Measurements from ENCODE around the gene OPCML. TPM values are rescaled to one million over a fixed set of nuclear protein-coding genes. Genes with fewer than 3 reads are reported as not detected.

Gene OPCML
- total and polyA plus RNA-seq, 2 experiments from 2014 or later: 1.2 to 4.4 TPM

GRCh38 chr11:133212201-133212600 lies 320.1 kb downstream of the OPCML start (continued):
- TF ChIP-seq STAT1 (IDR thresholded peaks at IDR 0.05; ENCODE audit: unreplicated experiment) (no peak), CTCF (conservative IDR thresholded peaks at IDR 0.05; ENCODE audit: low read depth in 2 of 2) (no peak), POLR2AphosphoS5 (IDR thresholded peaks at IDR 0.05; ENCODE audit: low read depth) (no peak), ETS1 (IDR thresholded peaks at IDR 0.05) (no peak), NANOG (IDR thresholded peaks at IDR 0.05; ENCODE audit: borderline replicate concordance) (no peak), EZH2 (IDR thresholded peaks at IDR 0.05; ENCODE audit: low read depth, unreplicated experiment) (no peak)

- DNase-seq (ENCODE audit: low spot score) (no peak), ATAC-seq (no peak)
- H3K36me3 Mint-ChIP-seq (ENCODE audit: low read depth): no peaks in the 10 kb centered on the region
- no peak overlapping the region for H3K4me3 ChIP-seq
- no peaks in the 10 kb centered on the region for H3K36me3 ChIP-seq (ENCODE audit: insufficient read depth)
- no peaks in the 10 kb centered on the region for H3K9me3 Mint-ChIP-seq
- H3K4me1 Mint-ChIP-seq: no peaks in the 10 kb centered on the region
- no peaks in the 10 kb centered on the region for H3K27me3 ChIP-seq (ENCODE audit: insufficient read depth)
- no peaks in the 10 kb centered on the region for H3K9me2 ChIP-seq (ENCODE audit: insufficient read depth)
- no peak overlapping the region for H3K27ac Mint-ChIP-seq
- no peaks in the 10 kb centered on the region for H3F3A ChIP-seq (replicated peaks; ENCODE audit: low read depth)
- H3K4me1 ChIP-seq (ENCODE audit: insufficient read depth): no peaks in the 10 kb centered on the region
- H3K4me3 Mint-ChIP-seq: no peak overlapping the region
- peaks cover 2% of the 10 kb centered on the region for H3K27me3 Mint-ChIP-seq (ENCODE audit: insufficient read depth, low read depth, poor library complexity)
- no peak overlapping the region for H3K27ac ChIP-seq (ENCODE audit: low read depth)
- H2AFZ ChIP-seq: no peak overlapping the region
- H3K79me2 ChIP-seq (replicated peaks; ENCODE audit: insufficient read depth): no peaks in the 10 kb centered on the region
- H3K4me2 ChIP-seq: no peak overlapping the region
- H4K20me1 ChIP-seq (replicated peaks; ENCODE audit: insufficient read depth): no peaks in the 10 kb centered on the region
- TF ChIP-seq ZNF331 (CRISPR knock-in tag; IDR thresholded peaks at IDR 0.05; ENCODE audit: low read depth) (no peak), EZH2phosphoT487 (IDR thresholded peaks at IDR 0.05; ENCODE audit: unreplicated experiment) (no peak), ETS1 (IDR thresholded peaks at IDR 0.05) (no peak), CTCF (conservative IDR thresholded peaks at IDR 0.05; ENCODE audit: low read depth in 2 of 2) (no peak), JUNB (IDR thresholded peaks at IDR 0.05; ENCODE audit: unreplicated experiment) (no peak), EZH2 (IDR thresholded peaks at IDR 0.05; ENCODE audit: low read depth, unreplicated experiment) (no peak), REST (IDR thresholded peaks at IDR 0.05; ENCODE audit: unreplicated experiment) (no peak), NANOG (IDR thresholded peaks at IDR 0.05; ENCODE audit: borderline replicate concordance) (no peak), STAT1 (IDR thresholded peaks at IDR 0.05; ENCODE audit: unreplicated experiment) (no peak), POLR2AphosphoS5 (IDR thresholded peaks at IDR 0.05; ENCODE audit: low read depth) (no peak), ZNF114 (CRISPR knock-in tag; IDR thresholded peaks at IDR 0.05) (no peak)
Observed at GRCh38 chr11:133207995-133208394, 324.3 kb downstream of the OPCML start.

Data from GM23338 (cell line).